Mononuclear cell (primary cell): ENCODE data around the gene PHAF1. TPM values are rescaled to one million over a fixed set of nuclear protein-coding genes. Genes with fewer than 3 reads are reported as not detected.

Experiments used
- H3K27me3 ChIP-seq: 2 replicates; pipeline ENCODE4 v1.6.0; 2011; ENCODE audit warnings: low read length, control low read depth; ENCODE audit not compliant: insufficient read depth
- H3K4me1 ChIP-seq: 2 replicates; pipeline ENCODE4 v1.5.1; 2011; ENCODE audit warnings: mild to moderate bottlenecking, low read length, control low read depth; ENCODE audit not compliant: insufficient read depth
- H3K4me3 ChIP-seq: 2 replicates; pipeline ENCODE4 v1.5.1; 2011; ENCODE audit warnings: mild to moderate bottlenecking, low read length, moderate library complexity
- H3K9me3 ChIP-seq: 2 replicates; pipeline ENCODE4 v1.5.1; 2011; ENCODE audit warnings: low read depth, mild to moderate bottlenecking, control low read depth, low read length
- total RNA-seq: library from RNA; depleted of rRNA; stranded (reverse); fragments of >200 nt; gene quantifications from one replicate; pipeline ENCODE4 v1.2.3, GENCODE V29; 2012

Gene PHAF1
- 32.5 TPM for total RNA-seq

DNA sequence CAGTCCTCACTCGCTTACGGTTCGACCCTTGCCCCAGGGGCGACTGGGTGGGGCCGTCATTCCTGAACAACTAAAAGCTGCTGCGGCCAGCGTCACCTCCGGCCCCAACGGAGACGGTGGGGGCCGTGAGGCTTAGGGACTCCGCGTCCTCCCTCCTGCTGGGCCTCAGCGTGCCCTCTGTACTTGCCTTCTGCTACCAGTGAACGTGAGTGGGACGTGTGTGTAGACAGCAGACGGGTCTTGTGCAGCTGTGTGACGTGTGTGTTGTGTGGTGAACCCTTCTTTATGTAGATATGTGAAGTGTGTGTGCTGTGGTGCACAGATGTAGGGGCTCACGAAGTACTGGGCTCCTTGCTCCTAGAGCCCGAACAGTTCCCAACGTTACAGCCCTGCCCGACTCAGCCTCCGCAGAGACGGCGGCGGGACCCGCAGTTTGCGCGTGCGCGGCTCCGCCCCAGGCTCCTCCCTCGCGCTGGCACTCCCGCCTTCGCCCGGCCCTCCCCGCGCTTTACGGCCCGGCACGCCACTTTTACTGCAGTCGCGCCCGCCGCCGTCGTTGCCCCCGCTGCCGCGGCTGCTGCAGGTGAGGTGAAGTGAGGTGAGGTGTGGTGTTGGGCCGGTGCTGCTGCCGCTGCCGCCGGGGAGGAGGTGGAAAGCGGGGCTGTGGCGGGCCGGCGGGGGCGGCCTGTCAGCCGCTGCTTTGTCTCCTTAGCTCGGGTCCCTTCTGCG lies at the start of gene PHAF1:
Gene PHAF1, plus strand, starts transcription at position 535 of the 729 bp plus-strand sequence. CDS start 235 bp downstream, outside the sequence.
- H3K27me3 ChIP-seq, result no peaks in the 10 kb centered on the region
- H3K4me1 ChIP-seq, result peaks cover 54% of the 10 kb centered on the region
- no peaks in the 10 kb centered on the region for H3K9me3 ChIP-seq
- peak within 1 kb of the TSS; percentile 87 for H3K4me3 ChIP-seq

GRCh38 chr16:67063008-67063407 lies 46.7 kb upstream of the PHAF1 start:
- Histone ChIP-seq H3K4me1 (peaks cover 16% of the 10 kb centered on the region), H3K4me3 (no peak overlapping the region), H3K27me3 (no peaks in the 10 kb centered on the region), H3K9me3 (no peaks in the 10 kb centered on the region)

DNA sequence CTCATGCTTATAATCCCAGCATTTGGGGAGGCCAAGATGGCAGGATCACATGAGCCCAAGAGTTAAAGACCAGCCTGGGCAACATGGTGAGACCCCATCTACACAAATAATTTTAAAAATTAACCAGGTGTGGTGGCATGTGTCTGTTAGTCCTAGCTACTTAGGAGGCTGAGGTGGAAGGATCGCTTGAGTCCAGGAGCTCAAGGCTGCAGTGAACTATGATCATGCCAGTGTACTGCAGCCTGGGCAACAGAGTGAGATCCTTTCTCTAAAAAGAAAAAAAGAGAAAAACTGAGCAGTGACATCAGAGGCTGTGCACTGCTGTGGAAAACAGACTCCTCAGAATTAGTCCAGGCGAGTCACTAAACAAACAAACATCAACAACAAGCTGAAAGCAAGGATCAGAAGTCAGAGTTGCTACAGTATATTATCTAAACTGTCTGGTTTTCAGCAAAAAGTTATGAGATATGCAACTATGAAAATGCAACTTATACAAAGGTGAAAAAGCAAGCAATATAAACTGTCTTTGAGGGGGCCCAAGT lies 41.5 kb upstream of the PHAF1 start:
- H3K4me3 ChIP-seq, result no peak overlapping the region
- H3K9me3 ChIP-seq, result no peaks in the 10 kb centered on the region
- H3K4me1 ChIP-seq, result peaks cover 3% of the 10 kb centered on the region
- H3K27me3 ChIP-seq, result no peaks in the 10 kb centered on the region

DNA sequence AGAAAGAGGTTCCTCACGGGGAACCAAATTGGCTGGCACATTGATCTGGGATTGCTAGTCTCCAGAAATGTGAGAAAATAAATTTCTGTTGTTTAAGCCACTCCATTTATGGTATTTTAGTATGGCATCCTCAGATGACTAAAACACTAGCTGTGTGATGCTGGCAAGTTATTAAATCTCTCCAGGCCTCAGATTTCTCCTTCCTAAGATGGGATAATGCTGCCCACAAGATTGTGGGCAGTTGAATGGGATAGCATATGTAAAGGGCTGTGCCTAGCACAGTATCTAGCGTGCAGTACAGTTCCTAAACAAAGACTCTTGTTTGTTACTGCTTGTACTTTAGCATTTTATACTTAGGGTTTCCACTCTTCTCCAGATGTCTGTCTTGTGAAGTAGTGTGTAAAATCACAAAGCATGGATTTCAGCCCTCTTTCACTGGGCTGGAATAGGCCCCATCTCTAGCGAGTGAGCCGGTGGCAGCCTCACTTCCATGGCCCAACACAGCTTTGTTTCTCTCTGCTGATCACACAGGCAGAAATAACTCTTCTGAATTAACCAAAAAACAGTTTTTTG lies 38.2 kb upstream of the PHAF1 start:
- Histone ChIP-seq H3K4me3 (no peak overlapping the region), H3K27me3 (no peaks in the 10 kb centered on the region), H3K9me3 (no peaks in the 10 kb centered on the region), H3K4me1 (no peaks in the 10 kb centered on the region)

DNA sequence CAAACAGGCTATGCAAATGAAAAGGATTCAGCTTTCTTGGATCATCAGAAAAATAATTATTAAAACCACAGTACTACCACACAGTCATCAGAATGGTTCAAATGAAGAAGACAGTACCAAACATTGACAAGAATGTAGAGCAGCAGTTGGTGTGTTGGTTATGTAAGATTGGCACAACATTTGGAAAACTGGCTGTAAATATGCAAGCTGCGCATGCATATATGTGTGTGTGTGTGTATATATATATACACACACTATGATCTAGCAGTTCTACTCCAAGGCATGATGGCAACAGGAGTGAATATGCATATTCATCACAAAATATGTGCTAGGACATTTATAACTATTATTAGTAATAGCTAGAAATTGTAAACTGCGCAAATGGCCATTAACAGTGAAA lies 34.4 kb upstream of the PHAF1 start:
- Histone ChIP-seq H3K4me1 (no peaks in the 10 kb centered on the region), H3K27me3 (no peaks in the 10 kb centered on the region), H3K9me3 (no peaks in the 10 kb centered on the region), H3K4me3 (no peak overlapping the region)

DNA sequence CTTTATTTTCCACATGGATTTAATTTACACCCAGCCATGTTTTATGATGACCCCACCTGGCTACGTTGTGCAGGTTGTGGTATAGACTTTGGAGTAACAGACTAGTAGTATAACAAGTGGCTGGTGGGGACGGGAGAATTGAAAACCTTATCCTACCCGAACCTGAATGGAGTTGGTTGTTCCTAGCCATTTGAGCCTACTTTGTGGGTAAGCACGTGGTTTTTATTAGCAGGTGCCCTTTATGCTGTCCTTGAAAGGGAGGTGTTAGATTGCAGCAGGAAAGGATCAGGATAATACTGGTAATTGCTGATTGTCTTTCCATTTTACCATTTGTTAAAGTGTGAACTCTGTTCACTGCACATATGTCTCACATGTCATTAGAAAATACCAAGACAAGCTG lies 31.9 kb upstream of the PHAF1 start:
- no peaks in the 10 kb centered on the region for H3K27me3 ChIP-seq
- no peak overlapping the region for H3K4me3 ChIP-seq
- H3K9me3 ChIP-seq, result no peaks in the 10 kb centered on the region
- no peaks in the 10 kb centered on the region for H3K4me1 ChIP-seq

DNA sequence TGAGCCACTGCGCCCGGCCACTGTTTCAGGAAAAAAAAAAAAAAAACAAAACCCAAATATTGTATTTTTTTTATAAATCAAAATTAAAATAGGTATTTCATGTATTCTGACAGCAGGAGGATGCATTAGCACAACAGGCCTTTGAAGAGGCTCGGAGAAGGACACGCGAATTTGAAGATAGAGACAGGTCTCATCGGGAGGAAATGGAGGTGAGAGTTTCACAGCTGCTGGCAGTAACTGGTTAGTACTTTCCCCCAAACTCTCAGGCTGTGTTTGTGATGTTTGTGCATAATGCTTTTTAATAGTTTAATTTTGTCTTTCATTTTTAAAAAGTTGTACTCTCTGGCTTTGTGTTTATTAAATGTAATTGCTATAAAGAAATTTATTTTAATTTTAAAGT lies 27.6 kb upstream of the PHAF1 start:
- no peaks in the 10 kb centered on the region for H3K4me1 ChIP-seq

GRCh38 chr16:67082891-67083290 lies 26.9 kb upstream of the PHAF1 start:
- no peaks in the 10 kb centered on the region for H3K9me3 ChIP-seq
- H3K4me3 ChIP-seq, result no peak overlapping the region
- no peaks in the 10 kb centered on the region for H3K27me3 ChIP-seq
- no peaks in the 10 kb centered on the region for H3K4me1 ChIP-seq

More for the DNA sequence above, 27.6 kb upstream of the PHAF1 start:
- no peaks in the 10 kb centered on the region for H3K27me3 ChIP-seq
- H3K4me3 ChIP-seq, result no peak overlapping the region
- no peaks in the 10 kb centered on the region for H3K9me3 ChIP-seq

- no peaks in the 10 kb centered on the region for H3K9me3 ChIP-seq
- H3K4me3 ChIP-seq, result no peak overlapping the region
- H3K4me1 ChIP-seq, result no peaks in the 10 kb centered on the region
- no peaks in the 10 kb centered on the region for H3K27me3 ChIP-seq
Measured at GRCh38 chr16:67084345-67085028, 25.3 kb upstream of the PHAF1 start.

DNA sequence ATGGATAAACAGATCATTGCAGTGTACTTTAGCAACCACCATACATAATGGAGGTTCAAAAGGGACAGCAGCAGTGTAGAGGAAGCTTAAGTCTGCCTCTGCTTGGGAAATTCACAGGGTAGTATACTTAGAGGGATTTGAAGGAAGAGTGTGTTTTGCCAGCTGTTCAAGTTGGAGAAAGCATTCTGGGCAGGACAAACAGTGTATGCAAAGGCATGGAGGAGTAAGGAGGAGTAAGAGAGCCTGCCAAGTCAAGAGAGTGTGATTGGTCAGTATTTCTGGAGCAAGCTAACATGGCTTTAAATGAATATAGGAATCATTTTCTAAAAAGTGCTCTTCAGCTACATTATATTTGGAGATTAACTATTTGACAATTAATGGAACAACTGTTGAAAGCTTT lies 22.9 kb upstream of the PHAF1 start:
- Histone ChIP-seq H3K27me3 (no peaks in the 10 kb centered on the region), H3K4me1 (no peaks in the 10 kb centered on the region), H3K4me3 (no peak overlapping the region), H3K9me3 (no peaks in the 10 kb centered on the region)

DNA sequence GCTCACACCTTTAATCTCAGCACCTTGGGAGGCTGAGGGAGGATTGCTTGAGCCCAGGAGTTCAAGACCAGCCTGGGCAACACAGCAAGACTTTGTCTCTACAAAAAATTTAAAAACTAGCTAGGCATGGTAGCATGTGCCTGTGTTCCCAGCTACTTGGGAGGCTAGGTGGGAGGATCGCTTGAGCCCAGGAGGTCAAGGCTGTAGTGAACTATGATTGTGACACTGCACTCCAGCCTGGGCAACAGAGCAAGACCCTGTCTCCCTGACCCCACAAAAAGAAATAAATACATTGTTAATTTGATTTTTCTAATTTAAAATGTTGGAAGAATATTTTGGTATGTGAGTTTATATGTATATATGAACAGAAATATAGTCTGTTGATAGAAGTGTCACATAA lies 22.4 kb upstream of the PHAF1 start:
- Histone ChIP-seq H3K9me3 (no peaks in the 10 kb centered on the region), H3K4me1 (no peaks in the 10 kb centered on the region), H3K4me3 (no peak overlapping the region), H3K27me3 (no peaks in the 10 kb centered on the region)

DNA sequence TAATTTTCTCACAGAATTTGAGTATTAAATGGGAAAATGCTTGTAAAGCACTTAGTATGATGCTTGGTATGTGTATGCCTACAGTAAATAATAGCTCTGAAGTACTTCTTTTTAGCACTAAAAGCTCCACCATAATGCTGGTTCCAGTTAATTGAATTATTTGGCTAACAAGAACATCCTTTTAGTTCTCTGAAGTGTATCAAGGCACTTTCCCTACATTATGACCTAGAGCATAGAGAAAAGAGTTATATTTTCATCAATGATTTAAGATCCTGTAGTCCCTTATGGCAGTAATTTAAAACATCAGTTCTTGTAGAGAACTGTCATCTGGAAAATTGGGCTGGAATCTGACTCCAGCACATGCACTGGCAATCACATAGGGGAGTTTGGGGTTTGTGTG lies 21.9 kb upstream of the PHAF1 start:
- Histone ChIP-seq H3K9me3 (no peaks in the 10 kb centered on the region), H3K4me1 (no peaks in the 10 kb centered on the region), H3K27me3 (no peaks in the 10 kb centered on the region), H3K4me3 (no peak overlapping the region)

DNA sequence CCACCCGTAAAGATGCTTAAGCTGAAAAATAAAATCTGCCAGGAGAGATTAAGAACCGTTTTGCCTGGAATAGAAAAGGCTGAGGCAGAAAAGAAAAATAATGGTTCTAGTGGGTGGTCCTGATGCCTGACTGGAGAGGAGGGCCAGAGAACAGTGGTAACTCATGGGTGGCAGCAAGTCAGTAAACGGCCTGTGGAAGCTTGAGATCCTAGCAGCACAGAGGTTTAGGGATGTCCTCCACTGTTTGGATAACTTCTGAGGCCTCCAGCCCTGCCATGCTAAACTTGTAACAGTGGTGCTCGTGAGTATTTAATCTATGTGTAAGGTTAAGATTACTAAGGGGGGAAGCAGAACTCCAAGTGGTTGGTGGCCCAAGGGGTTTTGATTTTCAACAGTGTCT lies 21.2 kb upstream of the PHAF1 start:
- Histone ChIP-seq H3K27me3 (no peaks in the 10 kb centered on the region), H3K4me1 (no peaks in the 10 kb centered on the region), H3K4me3 (no peak overlapping the region), H3K9me3 (no peaks in the 10 kb centered on the region)

DNA sequence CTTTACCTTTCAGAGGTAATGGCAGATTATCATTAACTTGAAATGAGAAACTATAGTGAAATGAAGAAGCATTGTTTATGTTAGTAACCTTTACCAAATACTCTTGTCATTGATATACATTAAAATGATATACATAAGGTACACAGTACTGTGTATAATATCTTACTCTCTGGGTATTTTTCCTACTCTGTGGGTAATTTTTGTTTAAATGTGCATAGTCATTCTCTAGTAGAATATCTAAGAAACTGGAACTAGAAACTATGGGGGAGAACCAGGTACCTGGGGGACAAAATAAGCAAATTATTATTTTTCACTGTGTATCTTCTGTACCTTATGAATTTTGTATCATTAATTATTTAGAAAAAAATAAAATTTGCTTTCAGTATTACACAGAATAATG lies 20.6 kb upstream of the PHAF1 start:
- no peak overlapping the region for H3K4me3 ChIP-seq
- H3K27me3 ChIP-seq, result no peaks in the 10 kb centered on the region
- H3K9me3 ChIP-seq, result no peaks in the 10 kb centered on the region
- H3K4me1 ChIP-seq, result no peaks in the 10 kb centered on the region

- no peak overlapping the region for H3K4me3 ChIP-seq
- no peaks in the 10 kb centered on the region for H3K27me3 ChIP-seq
- H3K4me1 ChIP-seq, result no peaks in the 10 kb centered on the region
- no peaks in the 10 kb centered on the region for H3K9me3 ChIP-seq
Measured at GRCh38 chr16:67091906-67092566, 17.7 kb upstream of the PHAF1 start.
